Tibial artery (tissue), 4 donors: ENCODE data around the gene FGD4.

Source experiments
- DNase-seq, 2 donors: peaks; one replicate each; pipeline ENCODE4 v3.0.0-alpha.2; 2019
- H3K27ac ChIP-seq, 2 donors: fragments of 200-600 bp; sonication (generic) in 1 of 2; 1 replicate in 1 of 2; 2 replicates in 1 of 2; pipeline ENCODE4 v1.5.1; 2018 to 2019; ENCODE audit warnings: mild to moderate bottlenecking in 1 of 2
- H3K27me3 ChIP-seq, 2 donors: fragments of 200-600 bp; sonication (generic) in 1 of 2; one replicate each; pipeline versions ENCODE4 v1.5.1 to v1.6.0; 2016 to 2019
- H3K36me3 ChIP-seq, 3 donors: fragments of 200-600 bp; sonication (generic) in 2 of 3; one replicate each; pipeline ENCODE4 v1.5.1; 2016 to 2019; ENCODE audit warnings: mild to moderate bottlenecking in 2 of 3
- H3K4me1 ChIP-seq, 4 donors: fragments of 200-600 bp; sonication (generic) in 2 of 4; 1 replicate in 3 of 4; 2 replicates in 1 of 4; pipeline ENCODE4 v1.5.1; 2016 to 2019
- H3K4me3 ChIP-seq, 2 donors: fragments of 200-600 bp; sonication (generic) in 1 of 2; 1 replicate in 1 of 2; 2 replicates in 1 of 2; pipeline ENCODE4 v1.5.1; 2018 to 2019; ENCODE audit warnings: mild to moderate bottlenecking in 2 of 2
- H3K9me3 ChIP-seq, 3 donors: fragments of 200-600 bp; sonication (generic) in 1 of 3; one replicate each; pipeline ENCODE4 v1.5.1; 2016 to 2019
- CTCF ChIP-seq, 2 experiments: fragments of 200-600 bp in 1 of 2; fragments of 450-650 bp in 1 of 2; IDR thresholded peaks; one replicate each; pipeline ENCODE4 v1.5.1; 2017 to 2019; ENCODE audit warnings: antibody characterized with exemption in 2 of 2, mild to moderate bottlenecking in 1 of 2, moderate library complexity in 1 of 2
- intact Hi-C: fragments of 100-400 bp; cut with DNase I; formaldehyde crosslinking; loops from one replicate; pipeline ENCODE4 v1.15.0; 2023; ENCODE audit warnings: low total_unique reads

The FGD4 gene

DNA sequence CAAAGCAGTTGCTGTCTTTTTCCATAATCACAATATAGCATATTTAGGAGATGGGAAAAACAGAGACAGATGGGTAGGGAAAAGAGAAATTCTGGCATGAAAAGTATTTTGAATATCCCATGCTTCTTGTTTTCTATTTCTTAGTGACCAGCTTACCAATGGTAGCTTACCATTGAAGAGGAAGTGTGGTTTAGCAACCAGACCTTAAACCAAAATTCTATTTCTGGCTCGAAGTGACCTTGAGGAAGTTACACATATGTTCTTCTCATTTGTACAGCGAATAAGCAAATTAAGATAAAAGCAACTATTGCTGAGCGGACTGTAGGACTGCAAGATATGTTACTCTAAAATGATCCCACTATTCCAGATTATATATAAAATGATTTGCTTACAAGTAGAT lies 82.9 kb downstream of the FGD4 start:
- Histone ChIP-seq H3K27ac (no peak overlapping the region), H3K9me3 (no peaks in the 10 kb centered on the region), H3K4me3 (no peak overlapping the region), H3K36me3 (no peaks in the 10 kb centered on the region), H3K27me3 (no peaks in the 10 kb centered on the region), H3K4me1 (no peaks in the 10 kb centered on the region)
- TF ChIP-seq CTCF (IDR thresholded peaks at IDR 0.05), result no peak
- no peak for DNase-seq
- intact Hi-C loops, result no loop called here

- Histone ChIP-seq H3K36me3 (no peaks in the 10 kb centered on the region), H3K27me3 (no peaks in the 10 kb centered on the region), H3K4me3 (no peak overlapping the region), H3K9me3 (no peaks in the 10 kb centered on the region), H3K27ac (no peak overlapping the region), H3K4me1 (peaks cover 0 to 10% (median 2%) of the 10 kb centered on the region in 4 donors)
- intact Hi-C loops, result no loop called here
- TF ChIP-seq CTCF (IDR thresholded peaks at IDR 0.05), result no peak
- peak in 1 of 2 donors; percentile 24 for DNase-seq
These were observed 84.1 kb downstream of the FGD4 start for GRCh38 chr12:32483499-32483898.

- no peak for DNase-seq
- intact Hi-C loops, result no loop called here
- H3K36me3 ChIP-seq, result no peaks in the 10 kb centered on the region
- H3K4me3 ChIP-seq, result no peak overlapping the region
- no peak overlapping the region for H3K27ac ChIP-seq
- no peaks in the 10 kb centered on the region for H3K9me3 ChIP-seq
- H3K27me3 ChIP-seq, result no peaks in the 10 kb centered on the region
- TF ChIP-seq CTCF (IDR thresholded peaks at IDR 0.05), result no peak
- peaks cover 0 to 11% (median 2%) of the 10 kb centered on the region in 4 donors for H3K4me1 ChIP-seq
These were observed 84.6 kb downstream of the FGD4 start for GRCh38 chr12:32483993-32484392.

DNA sequence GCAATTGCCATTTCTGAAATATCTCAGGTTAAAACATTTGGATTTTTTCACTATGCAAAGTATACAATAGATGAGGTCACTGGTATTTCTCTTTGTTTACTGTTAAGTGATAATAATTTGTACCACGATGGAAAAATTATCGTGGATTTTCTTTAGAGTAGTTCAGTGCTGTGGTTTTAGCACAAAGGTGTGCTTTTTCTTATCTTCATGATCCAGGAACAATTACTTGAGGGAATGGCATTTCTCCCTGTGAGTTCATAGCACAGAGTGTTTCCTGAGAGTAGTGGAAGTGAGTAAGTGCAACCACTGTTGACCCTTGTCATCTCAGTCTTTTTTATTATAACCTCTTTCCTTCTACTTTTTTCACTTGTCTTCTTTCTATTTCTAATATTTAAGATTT lies 86.8 kb downstream of the FGD4 start:
- H3K4me3 ChIP-seq, result peak overlapping the region in 1 of 2 donors; percentile 20
- no peak for DNase-seq
- H3K36me3 ChIP-seq, result no peaks in the 10 kb centered on the region
- no peaks in the 10 kb centered on the region for H3K9me3 ChIP-seq
- intact Hi-C loops, result no loop called here
- H3K27ac ChIP-seq, result no peak overlapping the region
- TF ChIP-seq CTCF (IDR thresholded peaks at IDR 0.05), result no peak
- H3K27me3 ChIP-seq, result no peaks in the 10 kb centered on the region
- H3K4me1 ChIP-seq, result peaks cover 0 to 11% (median 2%) of the 10 kb centered on the region in 4 donors

- intact Hi-C loops, result no loop called here
- no peaks in the 10 kb centered on the region for H3K36me3 ChIP-seq
- no peaks in the 10 kb centered on the region for H3K27me3 ChIP-seq
- no peaks in the 10 kb centered on the region for H3K9me3 ChIP-seq
- H3K4me3 ChIP-seq, result no peak overlapping the region
- no peak overlapping the region for H3K27ac ChIP-seq
- H3K4me1 ChIP-seq, result peaks cover 0 to 11% (median 2%) of the 10 kb centered on the region in 4 donors
- DNase-seq, result no peak
- TF ChIP-seq CTCF (IDR thresholded peaks at IDR 0.05), result no peak
These were observed 88.8 kb downstream of the FGD4 start for GRCh38 chr12:32488132-32488531.

GRCh38 chr12:32489070-32489469 lies 89.7 kb downstream of the FGD4 start:
- Histone ChIP-seq H3K9me3 (no peaks in the 10 kb centered on the region), H3K4me3 (no peak overlapping the region), H3K36me3 (no peaks in the 10 kb centered on the region), H3K27ac (no peak overlapping the region), H3K27me3 (no peaks in the 10 kb centered on the region), H3K4me1 (peaks cover 0 to 11% (median 2%) of the 10 kb centered on the region in 4 donors)
- no peak for TF ChIP-seq CTCF (IDR thresholded peaks at IDR 0.05)
- intact Hi-C loops, result no loop called here
- no peak for DNase-seq
